Skeletal muscle tissue (tissue), 4 donors: ENCODE results near the gene KCNH1. TPM values are rescaled to one million over a fixed set of nuclear protein-coding genes. Genes with fewer than 3 reads are reported as not detected.
A peak's percentile ranks its signal among the peaks of the same experiment; 100 is the strongest.

Experiments used
- H3K27ac ChIP-seq: one replicate; pipeline ENCODE4 v1.7.0; 2013; ENCODE audit warnings: mild to moderate bottlenecking, low read depth, low read length, inconsistent platforms
- H3K27me3 ChIP-seq, 3 donors: one replicate each; pipeline ENCODE4 v1.7.0; 2013; ENCODE audit warnings: low read length in 3 of 3; ENCODE audit not compliant: control insufficient read depth in 3 of 3, insufficient read depth in 3 of 3
- H3K36me3 ChIP-seq, 3 donors: one replicate each; pipeline ENCODE4 v1.7.0; 2013; ENCODE audit warnings: low read length in 3 of 3; ENCODE audit not compliant: control insufficient read depth in 3 of 3, insufficient read depth in 3 of 3
- H3K4me1 ChIP-seq, 3 donors: one replicate each; pipeline ENCODE4 v1.7.0; 2013; ENCODE audit warnings: low read length in 3 of 3, mild to moderate bottlenecking in 3 of 3; ENCODE audit not compliant: control insufficient read depth in 3 of 3, insufficient read depth in 3 of 3
- H3K4me3 ChIP-seq, 3 donors: one replicate each; pipeline ENCODE4 v1.7.0; 2013; ENCODE audit warnings: low read length in 3 of 3
- H3K9ac ChIP-seq, 3 donors: one replicate each; pipeline ENCODE4 v1.7.0; 2013; ENCODE audit warnings: low read length in 3 of 3, mild to moderate bottlenecking in 3 of 3, moderate library complexity in 2 of 3, low read depth in 1 of 3
- H3K9me3 ChIP-seq, 3 donors: one replicate each; pipeline ENCODE4 v1.7.0; 2013; ENCODE audit warnings: low read length in 3 of 3; ENCODE audit not compliant: control insufficient read depth in 3 of 3
- total RNA-seq: library from RNA; depleted of rRNA; stranded (reverse); fragments of >200 nt; gene quantifications from one replicate; pipeline ENCODE4 v1.2.3, GENCODE V29; 2014
- donor health status: Osteomylitis.

The KCNH1 gene
- total RNA-seq, 1 donor from 2014 or later = 0.52 TPM

DNA sequence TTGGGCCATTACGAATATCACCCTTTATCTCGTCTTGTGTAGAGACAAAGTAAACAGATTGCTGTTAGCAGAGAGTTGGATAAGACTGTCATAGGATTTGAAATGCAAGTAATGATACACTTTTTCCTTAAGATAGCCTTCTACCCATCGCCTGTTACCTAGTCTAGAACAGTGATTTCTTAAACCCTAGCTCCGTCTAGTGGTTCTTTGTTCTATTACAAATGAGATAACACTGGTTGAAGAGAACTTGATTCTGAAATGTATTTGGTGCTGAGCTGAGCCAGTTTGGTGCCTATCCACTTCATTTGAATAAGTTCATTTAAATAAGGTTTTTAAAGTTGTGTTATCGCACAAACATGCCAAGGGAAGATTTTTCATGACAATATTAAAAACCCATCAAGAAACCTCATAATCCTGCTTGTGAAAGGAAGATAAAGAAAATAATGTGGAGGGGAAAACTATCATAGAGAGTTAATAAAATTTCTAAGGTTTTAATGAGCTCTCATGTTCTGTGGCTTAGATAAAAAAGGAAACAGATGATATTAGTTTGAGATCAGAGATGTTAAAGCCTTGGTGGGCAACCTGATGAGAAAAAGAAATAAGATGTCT, 1.5 kb upstream of the KCNH1 start:
- Histone ChIP-seq H3K27me3 (peaks cover 23 to 34% (median 31%) of the 10 kb centered on the region in 3 donors), H3K36me3 (no peaks in the 10 kb centered on the region), H3K9ac (no peak overlapping the region), H3K4me1 (peaks cover 9 to 18% (median 9%) of the 10 kb centered on the region in 3 donors), H3K4me3 (no peak overlapping the region), H3K9me3 (no peaks in the 10 kb centered on the region), H3K27ac (no peak overlapping the region)

DNA sequence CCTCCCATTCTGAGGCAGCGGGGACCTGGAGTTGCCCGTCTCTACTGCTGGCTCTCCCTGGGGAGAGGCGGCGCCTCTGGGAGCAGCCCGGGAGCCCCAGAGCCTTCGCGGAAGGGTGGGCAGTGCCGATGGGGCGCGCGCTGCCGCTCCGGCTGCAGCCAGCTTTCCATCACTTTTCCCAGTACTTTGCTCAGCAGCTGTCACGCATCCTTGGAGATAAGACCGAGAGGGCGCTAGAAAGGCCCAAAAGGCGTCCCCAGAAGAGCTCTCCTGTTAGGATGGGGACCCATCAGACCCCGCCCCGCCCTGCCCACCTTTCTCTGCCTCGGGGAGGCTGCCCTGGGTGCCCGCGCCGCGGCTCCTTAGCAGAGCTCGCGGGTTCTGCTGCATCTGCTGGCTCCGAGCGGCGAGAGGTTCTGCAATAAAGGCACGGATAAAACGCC, 534 bp downstream of the KCNH1 start:
- Histone ChIP-seq H3K36me3 (no peaks in the 10 kb centered on the region), H3K4me3 (peak overlapping the region; percentile 37 to 50 (median 47)), H3K27me3 (peaks cover 23 to 35% (median 30%) of the 10 kb centered on the region in 3 donors), H3K4me1 (peaks cover 9 to 18% (median 9%) of the 10 kb centered on the region in 3 donors), H3K27ac (no peak overlapping the region), H3K9me3 (no peaks in the 10 kb centered on the region), H3K9ac (no peak overlapping the region)

DNA sequence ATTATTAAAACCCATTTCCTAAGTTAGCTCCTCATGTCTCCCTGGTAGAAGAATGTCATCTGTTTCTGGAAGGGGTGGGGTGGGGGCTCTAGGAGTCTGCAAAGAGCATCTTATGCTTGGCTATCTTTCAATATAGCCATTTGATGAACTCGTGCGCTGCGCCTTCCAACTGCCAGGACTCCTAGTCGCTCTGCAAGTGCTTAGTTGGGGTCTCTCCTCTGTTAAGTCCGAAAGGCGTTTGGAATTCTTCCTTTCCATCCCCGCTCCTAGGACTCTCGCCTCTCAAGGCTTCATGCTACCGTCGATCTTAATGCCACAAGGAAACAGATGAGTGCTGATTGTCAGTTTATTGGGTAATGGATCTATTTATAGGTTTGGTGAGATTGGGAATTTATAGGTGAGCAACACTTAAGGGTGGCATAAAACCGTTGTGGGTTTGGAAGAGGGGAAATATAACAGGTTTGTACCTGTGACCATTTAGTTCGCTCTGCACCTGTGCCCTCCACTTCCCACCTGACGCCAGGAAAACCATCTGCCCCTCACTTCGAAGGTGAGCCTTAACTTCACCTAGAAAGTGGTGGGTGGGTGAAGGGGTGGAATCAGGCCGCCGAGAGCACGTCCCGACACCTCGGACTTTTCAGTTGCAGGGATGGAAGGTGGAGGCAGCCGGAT, 1.1 kb downstream of the KCNH1 start:
- Histone ChIP-seq H3K4me1 (peaks cover 9 to 18% (median 9%) of the 10 kb centered on the region in 3 donors), H3K27ac (no peak overlapping the region), H3K4me3 (peak overlapping the region; percentile 37 to 50 (median 47)), H3K27me3 (peaks cover 21 to 35% (median 27%) of the 10 kb centered on the region in 3 donors), H3K9me3 (no peaks in the 10 kb centered on the region), H3K36me3 (no peaks in the 10 kb centered on the region), H3K9ac (no peak overlapping the region)

DNA sequence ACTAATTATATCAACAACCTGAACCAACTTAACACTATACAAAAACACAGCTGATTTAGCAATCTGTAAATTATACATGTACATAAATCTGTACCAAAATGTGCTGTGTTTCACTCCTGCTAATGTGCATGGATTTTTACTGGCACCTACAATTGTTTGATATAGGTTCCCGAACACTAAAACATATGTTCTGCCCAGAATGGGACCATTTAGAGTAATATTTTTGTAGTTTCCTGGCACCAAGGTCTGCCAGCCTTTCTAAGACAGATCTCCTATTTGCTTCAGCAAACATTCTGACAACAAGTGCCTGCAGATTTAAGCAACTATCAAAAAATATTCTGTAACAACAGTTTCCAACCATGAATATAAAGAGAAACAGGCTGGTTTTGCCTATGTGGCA, 4.2 kb downstream of the KCNH1 start:
- Histone ChIP-seq H3K27me3 (peaks cover 22 to 32% (median 23%) of the 10 kb centered on the region in 3 donors), H3K9ac (no peak overlapping the region), H3K4me1 (peaks cover 9 to 18% (median 9%) of the 10 kb centered on the region in 3 donors), H3K27ac (no peak overlapping the region), H3K4me3 (no peak overlapping the region), H3K9me3 (no peaks in the 10 kb centered on the region), H3K36me3 (no peaks in the 10 kb centered on the region)

DNA sequence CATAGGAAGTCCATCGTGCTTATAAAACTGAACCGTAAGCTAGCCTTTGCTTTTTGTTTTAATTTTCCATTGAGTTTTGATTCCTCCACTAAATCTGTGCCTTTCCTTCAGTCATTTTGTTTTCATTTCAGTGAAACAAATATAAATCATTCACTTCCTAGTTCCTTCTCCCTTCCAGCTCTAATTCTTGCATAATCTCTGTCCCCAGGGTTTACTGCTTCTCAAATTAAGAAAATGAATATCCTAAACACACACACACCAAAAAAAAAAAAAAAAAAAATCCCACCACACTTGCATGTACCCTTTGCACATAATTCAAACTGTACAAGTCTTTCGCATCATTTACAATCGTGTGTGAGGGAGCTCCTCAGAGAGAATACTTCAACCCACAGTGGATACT, 6.8 kb downstream of the KCNH1 start:
- peaks cover 0 to 4% (median 0%) of the 10 kb centered on the region in 3 donors for H3K9me3 ChIP-seq
- no peaks in the 10 kb centered on the region for H3K4me1 ChIP-seq
- no peak overlapping the region for H3K27ac ChIP-seq
- no peak overlapping the region for H3K4me3 ChIP-seq
- peaks cover 6 to 12% (median 10%) of the 10 kb centered on the region in 3 donors for H3K27me3 ChIP-seq
- H3K36me3 ChIP-seq = no peaks in the 10 kb centered on the region
- no peak overlapping the region for H3K9ac ChIP-seq

DNA sequence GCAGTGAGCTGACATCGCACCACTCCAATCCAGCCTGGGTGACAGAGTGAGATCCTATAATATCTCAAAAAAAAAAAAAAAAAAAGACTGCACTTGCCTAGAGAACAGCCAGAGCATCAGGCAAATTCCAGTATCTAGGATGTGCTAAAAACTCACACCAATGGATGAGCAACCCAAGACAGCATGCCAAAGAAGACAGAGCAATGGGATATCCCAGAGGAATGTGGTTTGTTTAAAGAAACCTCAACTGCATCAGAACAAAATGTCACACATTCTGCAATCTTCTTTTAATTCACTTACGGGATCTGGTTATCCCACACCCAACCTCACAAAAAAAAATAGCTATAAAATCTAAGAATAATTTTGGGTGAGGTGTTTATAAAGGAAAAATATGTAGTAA, 7.3 kb downstream of the KCNH1 start:
- Histone ChIP-seq H3K9me3 (peaks cover 0 to 4% (median 0%) of the 10 kb centered on the region in 3 donors), H3K36me3 (no peaks in the 10 kb centered on the region), H3K27me3 (peaks cover 2 to 10% (median 7%) of the 10 kb centered on the region in 3 donors), H3K4me3 (no peak overlapping the region), H3K27ac (no peak overlapping the region), H3K9ac (no peak overlapping the region), H3K4me1 (no peaks in the 10 kb centered on the region)

DNA sequence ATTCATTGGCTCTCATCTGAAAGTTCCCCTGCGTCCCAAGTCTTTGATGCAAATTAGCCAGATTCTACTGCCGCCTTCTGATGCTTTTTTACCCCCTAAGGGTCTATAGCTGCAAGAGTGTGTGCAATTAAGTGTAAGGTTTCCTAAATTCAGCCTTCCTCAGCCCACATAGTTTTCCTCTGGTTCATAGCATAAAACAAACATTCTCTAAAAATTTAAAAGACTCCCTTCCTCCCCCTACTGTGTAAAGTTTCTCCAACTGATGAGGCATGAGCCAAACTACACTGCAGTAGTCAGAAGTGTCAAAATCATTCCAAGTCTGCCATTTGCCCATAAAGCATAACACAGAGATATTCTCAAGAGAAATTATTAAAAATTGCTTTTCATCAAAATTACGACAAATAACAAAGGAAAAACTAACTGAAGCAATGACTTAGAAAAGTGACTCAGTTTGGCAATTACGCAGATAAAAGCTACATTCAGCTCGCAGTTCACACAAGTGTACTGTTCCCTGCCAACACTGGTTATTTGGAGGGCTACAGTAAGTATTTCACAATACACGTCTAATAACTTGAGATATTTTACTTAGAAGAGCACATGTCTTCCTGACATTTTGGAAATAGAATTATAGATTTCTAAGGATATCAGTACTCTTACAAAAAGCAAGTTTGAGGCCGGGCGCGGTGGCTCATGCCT, 15.4 kb downstream of the KCNH1 start:
- no peak overlapping the region for H3K9ac ChIP-seq
- H3K9me3 ChIP-seq = no peaks in the 10 kb centered on the region
- no peaks in the 10 kb centered on the region for H3K36me3 ChIP-seq
- no peak overlapping the region for H3K27ac ChIP-seq
- H3K4me1 ChIP-seq = no peaks in the 10 kb centered on the region
- H3K27me3 ChIP-seq = peaks cover 0 to 6% (median 3%) of the 10 kb centered on the region in 3 donors
- no peak overlapping the region for H3K4me3 ChIP-seq

DNA sequence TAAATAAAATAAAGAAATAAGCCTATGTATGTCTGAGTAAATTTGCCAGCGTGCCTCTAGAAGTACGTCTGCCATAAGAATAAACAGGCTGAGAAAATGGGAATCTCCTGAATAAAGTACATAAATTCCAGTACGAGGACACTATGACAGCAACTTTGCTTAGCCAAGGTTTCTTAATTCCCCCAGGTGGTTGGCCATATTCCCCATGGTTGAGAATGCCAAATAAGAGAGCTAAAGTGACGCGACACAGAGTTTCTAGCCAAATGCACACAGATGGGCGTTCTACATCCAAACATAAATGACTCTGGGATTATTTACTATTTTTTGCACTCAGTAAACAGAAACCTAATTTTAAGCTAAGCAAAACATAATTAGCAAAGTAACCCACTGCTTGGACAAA, 19.5 kb downstream of the KCNH1 start:
- Histone ChIP-seq H3K4me3 (no peak overlapping the region), H3K27me3 (peaks cover 0 to 3% (median 3%) of the 10 kb centered on the region in 3 donors), H3K9me3 (peaks cover 0 to 3% (median 0%) of the 10 kb centered on the region in 3 donors), H3K4me1 (no peaks in the 10 kb centered on the region), H3K36me3 (no peaks in the 10 kb centered on the region), H3K9ac (no peak overlapping the region), H3K27ac (no peak overlapping the region)

DNA sequence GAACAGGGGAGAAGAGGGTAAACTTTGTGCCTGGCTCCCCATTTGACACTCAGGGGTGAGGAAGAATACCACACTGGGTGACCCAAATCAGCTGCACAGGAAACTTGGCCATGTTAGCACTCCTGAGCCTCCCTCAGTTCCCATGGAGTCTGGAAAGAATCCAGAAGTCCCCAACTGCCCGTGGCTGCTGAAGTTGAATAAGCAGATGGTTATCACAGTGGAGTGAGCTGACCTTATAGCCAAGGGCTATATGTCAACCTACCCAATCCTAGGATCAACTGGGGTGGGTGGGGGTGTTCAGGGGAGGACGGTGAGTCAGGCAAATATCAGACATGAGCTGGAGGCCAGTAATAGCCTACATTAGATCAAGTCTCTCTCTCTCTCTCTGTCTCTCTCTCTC, 20.4 kb downstream of the KCNH1 start:
- no peak overlapping the region for H3K4me3 ChIP-seq

DNA sequence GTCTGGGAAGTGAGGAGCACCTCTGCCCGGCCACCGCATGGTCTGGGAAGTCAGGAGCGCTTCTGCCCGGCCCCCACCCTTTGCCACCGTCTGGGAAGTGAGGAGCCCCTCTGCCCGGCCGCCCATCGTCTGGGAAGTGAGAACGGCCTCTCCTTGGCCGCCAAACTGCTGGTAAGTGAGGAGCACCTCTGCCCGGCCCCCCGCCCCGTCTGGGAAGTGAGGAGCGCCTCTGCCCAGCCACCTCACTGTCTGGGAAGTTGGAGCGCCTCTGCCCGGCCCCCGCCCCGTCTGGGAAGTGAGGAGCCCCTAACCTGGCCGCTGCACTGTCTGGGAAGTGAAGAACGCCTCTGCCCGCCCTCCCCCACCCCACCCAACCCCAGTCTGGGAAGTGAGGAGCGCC, 22.6 kb downstream of the KCNH1 start:
- no peak overlapping the region for H3K9ac ChIP-seq
- H3K4me1 ChIP-seq = no peaks in the 10 kb centered on the region
- H3K36me3 ChIP-seq = no peaks in the 10 kb centered on the region
- H3K4me3 ChIP-seq = no peak overlapping the region
- H3K27ac ChIP-seq = no peak overlapping the region
- peaks cover 0 to 4% (median 0%) of the 10 kb centered on the region in 3 donors for H3K27me3 ChIP-seq
- peaks cover 0 to 3% (median 0%) of the 10 kb centered on the region in 3 donors for H3K9me3 ChIP-seq

More for the DNA sequence above, 20.4 kb downstream of the KCNH1 start:
- Histone ChIP-seq H3K9ac (no peak overlapping the region), H3K36me3 (no peaks in the 10 kb centered on the region), H3K27ac (no peak overlapping the region), H3K9me3 (peaks cover 0 to 3% (median 0%) of the 10 kb centered on the region in 3 donors), H3K27me3 (peaks cover 0 to 3% (median 3%) of the 10 kb centered on the region in 3 donors), H3K4me1 (no peaks in the 10 kb centered on the region)
